T follicular helper cell (primary cell): ENCODE measurements around the gene ACSS1.

ENCODE experiments used
- DNase-seq: peaks from one replicate; pipeline ENCODE4 v3.0.0-alpha.2; 2020; ENCODE audit warnings: low read depth

Gene ACSS1

GRCh38 chr20:25046181-25046641 lies 11.7 kb downstream of the ACSS1 start:
- DNase-seq: no peak

GRCh38 chr20:25045343-25045712 lies 12.6 kb downstream of the ACSS1 start:
- no peak for DNase-seq

DNA sequence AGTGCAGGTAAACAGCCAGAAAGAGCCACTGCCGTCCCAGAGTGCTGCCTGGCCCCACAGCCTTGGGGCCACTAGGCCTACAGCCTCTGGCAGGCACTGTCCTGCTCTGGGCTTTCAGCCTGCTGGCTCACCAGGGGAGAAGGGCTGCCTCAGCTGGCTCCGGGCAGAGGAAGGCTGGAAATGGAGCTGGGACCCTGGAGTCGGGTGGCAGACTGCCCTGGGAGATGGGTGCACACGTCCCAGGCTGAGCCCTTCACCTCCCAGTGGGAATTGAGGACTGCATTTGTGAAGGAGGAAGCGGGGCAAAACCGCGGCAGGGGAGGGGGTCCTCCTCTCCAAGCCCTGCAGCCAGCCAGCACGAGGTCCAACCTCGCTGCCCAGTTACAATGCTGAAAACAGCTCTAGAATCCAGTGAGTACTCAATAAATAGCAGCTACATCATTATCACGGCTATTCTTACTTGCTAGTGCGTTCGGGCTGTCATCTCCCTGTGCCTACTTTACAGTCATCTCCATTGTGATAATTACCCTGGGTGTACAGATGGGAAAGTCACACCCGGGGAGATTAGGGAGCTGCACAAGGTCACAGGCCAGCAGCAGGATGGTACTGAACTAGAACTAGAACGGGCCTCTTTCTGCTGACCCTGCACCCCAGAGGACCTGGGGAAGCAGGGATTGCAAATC lies 13.1 kb downstream of the ACSS1 start:
- no peak for DNase-seq

- DNase-seq: no peak
Observed at GRCh38 chr20:25044261-25044560, 13.7 kb downstream of the ACSS1 start.

DNA sequence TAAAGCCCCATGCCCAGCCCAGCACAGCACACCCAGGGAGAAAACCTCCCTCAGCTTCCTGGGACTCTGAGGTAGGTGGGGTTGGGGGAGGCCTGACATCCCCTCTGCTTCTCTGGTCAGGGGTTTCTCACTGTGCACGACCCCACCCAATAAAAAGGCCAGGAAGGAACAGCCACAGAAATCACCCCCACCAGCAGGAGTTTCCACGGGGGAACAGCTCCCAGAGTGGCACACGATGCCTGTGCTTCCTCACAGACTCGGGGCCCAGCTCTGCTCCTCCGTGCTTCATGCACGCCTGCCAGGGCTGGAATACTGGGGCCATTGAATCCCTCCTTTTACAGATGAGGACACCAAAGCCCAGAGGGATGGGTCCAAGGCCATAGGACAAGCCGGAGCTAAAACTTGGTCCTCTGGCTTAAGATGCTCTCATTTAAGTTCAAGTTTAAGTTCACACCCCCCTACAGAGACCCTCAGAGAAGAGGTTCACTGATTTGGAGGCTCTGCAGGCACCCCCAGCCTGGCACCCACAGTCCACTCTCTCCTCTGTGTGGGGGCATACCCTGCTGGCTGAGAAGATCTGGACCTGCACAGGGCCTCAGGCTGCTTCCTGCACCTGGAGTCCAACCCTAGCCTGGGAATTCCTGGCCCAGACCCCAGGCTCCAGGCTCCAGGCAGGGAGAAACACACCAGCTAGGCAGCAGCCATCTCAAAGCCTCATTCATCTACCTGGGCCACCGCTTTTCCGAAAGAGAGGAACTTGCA lies 14.3 kb downstream of the ACSS1 start:
- no peak for DNase-seq

- no peak for DNase-seq
Observed at GRCh38 chr20:25042531-25043498, 15.1 kb downstream of the ACSS1 start.

GRCh38 chr20:25041813-25042530 lies 16.0 kb downstream of the ACSS1 start:
- DNase-seq: no peak

GRCh38 chr20:25040438-25040831 lies 17.5 kb downstream of the ACSS1 start:
- DNase-seq: no peak

DNA sequence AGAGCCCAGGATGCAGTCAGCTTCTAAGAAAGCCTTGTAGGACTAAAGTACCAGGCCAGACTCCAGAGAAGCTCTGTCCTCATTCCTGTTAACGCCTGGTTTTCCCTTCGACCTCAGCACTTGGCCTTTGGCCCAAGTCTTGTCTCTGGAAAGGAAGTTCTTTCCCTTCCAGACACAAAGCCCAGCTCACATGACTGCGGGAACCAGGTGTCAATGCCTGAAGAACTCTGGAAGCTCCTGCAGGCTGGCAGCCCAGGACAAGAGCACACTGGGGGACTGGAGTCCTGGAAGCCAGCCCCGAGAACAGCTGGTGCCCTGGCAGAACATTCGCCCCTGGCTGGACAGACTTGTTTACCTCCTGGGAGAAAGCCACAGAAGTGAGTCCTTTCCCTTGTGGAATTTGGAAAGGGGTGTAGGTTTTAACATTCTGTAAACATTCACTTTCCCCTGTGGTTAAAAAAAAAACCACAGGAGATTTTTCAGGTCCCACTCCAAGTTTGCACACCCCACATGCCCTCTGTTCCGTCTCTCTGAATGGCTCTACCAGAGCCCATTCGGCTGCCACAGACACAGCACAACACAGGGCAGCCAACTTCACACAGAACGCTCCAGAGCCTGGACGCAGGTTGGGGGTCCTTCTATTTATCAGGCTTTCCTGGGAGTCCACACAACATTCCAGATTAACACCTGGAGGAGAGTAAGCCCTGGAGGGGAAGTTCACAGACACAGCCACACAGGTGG lies 18.1 kb downstream of the ACSS1 start:
- no peak for DNase-seq

GRCh38 chr20:25038591-25039015 lies 19.3 kb downstream of the ACSS1 start:
- no peak for DNase-seq

DNA sequence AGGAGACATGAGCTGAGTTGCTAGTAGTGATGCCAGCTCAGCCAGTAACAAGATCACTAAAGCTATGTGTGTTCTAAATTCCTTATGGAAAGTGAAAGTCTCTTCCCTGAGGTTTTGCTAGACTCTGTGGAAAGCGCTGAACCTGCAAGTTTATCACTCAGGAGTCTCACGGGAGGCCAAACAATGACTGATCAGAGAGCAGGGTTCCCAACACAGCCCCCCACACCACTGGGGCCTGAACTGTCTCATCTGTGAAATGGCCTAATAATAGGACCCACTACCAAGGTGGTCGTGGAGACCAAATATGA lies 19.9 kb downstream of the ACSS1 start:
- no peak for DNase-seq

DNA sequence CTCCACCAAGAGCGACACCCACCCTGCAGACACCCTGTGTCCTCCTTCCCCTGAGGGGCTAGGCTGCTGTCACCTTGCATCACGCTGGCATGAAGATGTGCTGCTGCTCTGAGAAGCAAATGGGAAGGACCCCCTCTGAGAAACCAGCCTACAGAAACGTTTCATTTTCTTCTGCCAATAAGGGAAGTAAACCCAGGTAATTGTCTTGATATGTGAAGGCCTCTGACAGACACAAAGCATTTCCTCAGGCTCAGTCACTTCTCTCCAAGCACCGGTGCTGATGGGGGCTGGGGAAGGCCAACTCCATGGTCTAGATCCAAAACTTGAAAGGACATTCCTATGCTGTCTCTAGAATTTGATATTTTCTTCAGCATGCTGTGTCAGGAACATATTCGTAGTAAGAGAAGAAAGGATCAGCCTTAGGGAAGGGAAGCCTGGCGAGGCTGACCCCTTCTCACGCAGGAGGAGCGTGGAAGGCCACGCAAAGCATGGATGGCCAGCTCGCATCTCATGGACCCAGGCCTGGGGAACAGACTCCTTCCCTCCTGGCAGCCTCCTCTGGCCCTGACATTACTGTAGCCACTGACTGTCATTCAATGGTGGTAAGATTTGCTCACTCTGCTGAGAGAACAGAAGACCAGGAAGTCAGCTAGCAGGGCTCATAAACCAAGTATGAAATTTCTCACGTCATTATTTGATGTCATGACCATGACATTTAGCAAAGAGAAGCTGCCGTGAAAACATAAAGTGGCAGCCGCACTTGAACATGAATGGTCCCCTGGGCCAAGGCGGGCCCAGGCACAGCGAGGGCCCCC lies 20.4 kb downstream of the ACSS1 start:
- DNase-seq: no peak

GRCh38 chr20:25036331-25036936 lies 21.5 kb downstream of the ACSS1 start:
- no peak for DNase-seq

- DNase-seq: no peak
Observed at GRCh38 chr20:25035921-25036320, 22.0 kb downstream of the ACSS1 start.

DNA sequence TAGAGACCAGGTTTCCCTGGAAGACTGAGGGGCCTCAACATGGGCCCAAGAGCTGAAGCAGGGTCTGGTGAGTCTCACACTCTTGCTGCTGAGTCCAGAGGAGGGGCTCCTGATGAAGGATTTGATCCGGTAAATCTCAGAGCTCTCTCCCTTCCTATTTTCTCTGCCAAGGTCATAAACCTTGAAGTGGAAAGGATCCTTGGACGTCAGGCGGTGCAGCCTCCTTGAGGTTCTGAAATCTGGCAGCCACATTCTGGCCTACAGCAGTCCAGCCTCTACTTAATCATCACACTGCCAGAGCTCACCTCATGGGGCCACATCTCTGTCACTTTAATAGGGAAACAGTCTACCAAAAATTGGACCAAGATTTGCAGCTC lies 24.0 kb downstream of the ACSS1 start:
- DNase-seq: no peak

GRCh38 chr20:25033265-25033923 lies 24.5 kb downstream of the ACSS1 start:
- DNase-seq: no peak

DNA sequence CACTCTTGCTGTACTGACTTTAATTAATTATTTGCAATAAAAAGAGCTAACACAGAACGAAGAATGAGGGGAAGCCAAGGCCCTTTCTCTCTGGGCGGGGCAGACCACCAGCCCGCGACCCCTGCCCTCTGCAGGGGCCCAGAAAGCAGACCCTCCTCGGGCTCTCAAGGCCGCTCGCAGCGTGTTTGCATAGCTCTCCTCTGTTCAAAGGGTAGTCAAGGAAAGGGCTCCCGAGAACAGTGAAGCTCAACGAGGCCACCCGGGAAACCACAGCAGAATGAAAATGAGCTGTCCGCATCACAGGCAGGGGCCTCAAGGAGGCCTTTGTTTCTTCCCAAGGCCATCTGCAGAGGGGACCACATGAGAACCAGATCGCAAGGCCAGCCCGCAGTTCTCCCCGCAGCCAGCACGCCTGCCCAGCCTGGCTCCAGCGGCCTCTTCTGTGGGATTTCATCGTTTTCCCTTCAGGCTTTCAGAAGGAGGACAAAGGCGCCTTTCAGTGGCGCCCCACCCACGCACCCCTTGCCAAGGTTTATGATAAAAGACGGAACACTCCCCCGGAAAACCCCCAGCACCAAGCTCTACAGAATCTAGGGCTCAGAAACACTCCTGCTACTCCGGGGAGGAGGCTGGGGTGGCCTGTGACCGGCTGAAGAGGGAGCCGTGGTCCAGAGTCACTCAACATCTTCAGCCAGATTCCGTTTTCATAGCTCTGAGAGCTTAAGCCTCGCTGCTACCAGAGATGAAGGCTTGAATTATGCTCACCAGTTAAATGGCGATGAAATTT lies 25.3 kb downstream of the ACSS1 start:
- DNase-seq: no peak

GRCh38 chr20:25032065-25032477 lies 25.9 kb downstream of the ACSS1 start:
- no peak for DNase-seq

DNA sequence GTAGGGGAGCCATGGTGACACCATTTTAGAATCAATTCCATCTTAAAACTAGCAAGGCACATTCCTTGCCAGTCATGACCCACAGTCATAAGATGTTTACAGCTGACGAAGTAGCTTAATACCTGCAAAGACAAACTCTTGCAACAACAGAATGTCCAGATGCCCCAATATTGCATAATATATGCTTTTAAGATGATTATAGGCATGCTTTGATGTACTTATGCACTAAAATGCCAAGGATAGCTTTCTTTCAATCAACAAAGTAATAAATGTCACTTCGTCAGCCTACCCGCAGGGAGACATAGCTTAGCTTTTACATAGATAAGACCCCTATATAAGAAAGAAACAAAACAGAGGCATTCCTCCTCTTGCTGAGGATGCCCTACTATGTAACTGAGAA lies 26.7 kb downstream of the ACSS1 start:
- no peak for DNase-seq
